Measurements from ENCODE around the gene VSTM2B.

Gene VSTM2B

DNA sequence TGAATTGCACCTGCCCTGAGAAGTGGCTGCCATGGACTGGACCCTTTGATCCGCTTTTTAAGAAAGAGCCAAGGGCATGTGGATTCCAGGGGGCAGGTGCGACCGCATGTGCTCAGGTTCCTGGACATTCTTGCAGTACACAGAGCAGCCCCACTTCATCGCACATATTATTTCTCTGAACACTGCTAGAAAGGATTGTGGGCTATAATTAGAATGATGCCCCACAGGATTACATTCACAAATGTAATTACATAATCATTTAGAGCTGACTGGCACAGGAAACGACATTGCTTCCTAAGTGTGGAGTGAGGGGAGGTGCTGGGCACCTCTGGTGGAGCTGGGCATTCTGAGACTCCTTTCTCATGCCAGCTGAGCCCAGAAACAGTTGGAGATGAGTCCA, 37.5 kb upstream of the VSTM2B start:
- DNase-seq (ENCODE audit: low read depth), result no peak
- TF ChIP-seq, protein P1, sequence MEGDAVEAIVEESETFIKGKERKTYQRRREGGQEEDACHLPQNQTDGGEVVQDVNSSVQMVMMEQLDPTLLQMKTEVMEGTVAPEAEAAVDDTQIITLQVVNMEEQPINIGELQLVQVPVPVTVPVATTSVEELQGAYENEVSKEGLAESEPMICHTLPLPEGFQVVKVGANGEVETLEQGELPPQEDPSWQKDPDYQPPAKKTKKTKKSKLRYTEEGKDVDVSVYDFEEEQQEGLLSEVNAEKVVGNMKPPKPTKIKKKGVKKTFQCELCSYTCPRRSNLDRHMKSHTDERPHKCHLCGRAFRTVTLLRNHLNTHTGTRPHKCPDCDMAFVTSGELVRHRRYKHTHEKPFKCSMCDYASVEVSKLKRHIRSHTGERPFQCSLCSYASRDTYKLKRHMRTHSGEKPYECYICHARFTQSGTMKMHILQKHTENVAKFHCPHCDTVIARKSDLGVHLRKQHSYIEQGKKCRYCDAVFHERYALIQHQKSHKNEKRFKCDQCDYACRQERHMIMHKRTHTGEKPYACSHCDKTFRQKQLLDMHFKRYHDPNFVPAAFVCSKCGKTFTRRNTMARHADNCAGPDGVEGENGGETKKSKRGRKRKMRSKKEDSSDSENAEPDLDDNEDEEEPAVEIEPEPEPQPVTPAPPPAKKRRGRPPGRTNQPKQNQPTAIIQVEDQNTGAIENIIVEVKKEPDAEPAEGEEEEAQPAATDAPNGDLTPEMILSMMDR (conservative IDR thresholded peaks at IDR 0.05; ENCODE audit: low read length), result no peak

DNA sequence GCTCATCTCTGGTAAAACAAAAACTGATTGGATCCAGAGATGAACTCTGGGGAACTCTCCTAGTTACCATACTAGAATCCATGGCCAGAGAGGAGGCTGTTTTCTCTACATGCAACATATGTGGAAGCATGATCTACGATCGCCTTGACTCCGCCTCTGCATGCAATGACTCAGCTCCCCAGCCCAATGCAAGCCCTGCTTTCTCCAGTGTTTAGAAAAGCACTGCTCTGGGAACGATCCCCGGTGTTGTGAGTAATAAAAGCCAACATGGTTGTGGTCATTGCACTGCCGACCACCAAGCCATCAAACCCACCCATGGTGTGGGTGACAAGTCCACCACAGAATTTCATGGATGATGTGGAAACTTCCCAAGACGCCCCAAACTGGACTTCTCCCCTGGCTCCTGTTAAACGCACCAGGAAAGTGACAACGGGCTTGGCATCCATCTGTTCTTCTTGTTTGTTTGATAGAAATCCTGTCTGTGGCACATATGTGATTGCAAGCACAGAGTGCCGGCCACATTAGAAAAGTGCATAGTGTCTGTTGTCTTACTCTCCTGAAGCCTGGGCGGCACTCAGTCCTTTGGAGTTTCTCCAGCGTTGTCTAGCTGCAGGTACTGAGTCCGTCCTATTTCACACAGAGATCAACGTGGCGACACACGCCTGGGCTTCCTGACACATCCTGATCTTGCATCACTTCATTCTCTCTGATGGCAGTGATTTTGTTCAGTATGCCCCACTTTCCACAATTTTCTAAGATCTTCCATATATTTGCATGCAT, 36.4 kb upstream of the VSTM2B start:
- TF ChIP-seq, protein P1 (conservative IDR thresholded peaks at IDR 0.05; ENCODE audit: low read length), result no peak
- H3K4me3 ChIP-seq (ENCODE audit: low read length), result no peak overlapping the region
- DNase-seq (ENCODE audit: low read depth), result no peak

More for the DNA sequence above, 37.5 kb upstream of the VSTM2B start:
- H3K4me3 ChIP-seq (ENCODE audit: low read length), result no peak overlapping the region

DNA sequence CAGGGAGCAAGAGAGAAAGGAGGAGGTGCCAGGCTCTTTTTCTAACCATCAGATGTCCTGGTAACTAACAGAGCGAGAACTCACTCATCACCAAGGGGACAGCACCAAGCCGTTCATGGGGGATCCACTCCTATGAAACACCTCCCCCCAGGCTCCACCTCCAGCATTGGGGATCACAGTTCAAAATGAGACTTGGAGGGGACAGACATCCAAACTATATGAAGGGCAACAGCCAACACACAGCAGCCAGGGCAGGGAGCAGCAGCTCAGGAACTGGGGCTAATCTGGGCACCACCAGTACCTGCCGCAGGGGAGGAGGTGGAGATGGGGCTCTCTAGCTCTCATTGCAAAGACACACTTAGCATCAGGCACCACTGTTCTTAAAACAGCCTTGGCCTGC, 34.3 kb upstream of the VSTM2B start:
- TF ChIP-seq, protein P1 (conservative IDR thresholded peaks at IDR 0.05; ENCODE audit: low read length), result no peak
- DNase-seq (ENCODE audit: low read depth), result no peak

DNA sequence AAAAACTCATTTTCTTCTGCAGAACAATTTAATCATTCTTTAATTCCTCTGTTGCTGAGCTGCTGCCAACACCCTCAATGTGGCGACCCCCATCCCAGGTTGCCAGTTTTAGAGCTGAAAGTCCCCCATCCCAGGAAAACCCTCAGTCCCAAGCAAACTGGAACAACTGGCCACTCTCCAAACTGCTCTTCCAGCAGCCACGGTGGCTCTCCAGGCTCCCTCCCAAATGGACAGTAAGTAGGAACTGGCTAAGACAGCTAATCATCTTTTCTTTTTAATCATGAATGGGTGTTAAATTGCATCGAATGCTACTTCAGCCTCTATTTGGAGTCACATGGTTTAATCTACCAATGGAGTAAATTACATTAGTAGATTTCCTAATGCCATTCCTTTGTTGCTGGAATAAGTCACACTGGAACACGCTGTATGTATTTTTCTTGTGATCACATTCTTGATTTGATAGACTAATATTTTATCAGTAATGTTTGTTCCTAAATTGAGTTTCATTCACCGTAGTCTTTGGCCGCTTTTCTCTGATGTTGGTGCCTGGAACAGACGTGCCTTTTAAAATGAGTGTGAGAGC, 33.7 kb upstream of the VSTM2B start:
- TF ChIP-seq, protein P1 (conservative IDR thresholded peaks at IDR 0.05; ENCODE audit: low read length), result no peak
- DNase-seq (ENCODE audit: low read depth), result no peak
- H3K4me3 ChIP-seq (ENCODE audit: low read length), result no peak overlapping the region

More for the DNA sequence above, 34.3 kb upstream of the VSTM2B start:
- H3K4me3 ChIP-seq (ENCODE audit: low read length), result no peak overlapping the region

DNA sequence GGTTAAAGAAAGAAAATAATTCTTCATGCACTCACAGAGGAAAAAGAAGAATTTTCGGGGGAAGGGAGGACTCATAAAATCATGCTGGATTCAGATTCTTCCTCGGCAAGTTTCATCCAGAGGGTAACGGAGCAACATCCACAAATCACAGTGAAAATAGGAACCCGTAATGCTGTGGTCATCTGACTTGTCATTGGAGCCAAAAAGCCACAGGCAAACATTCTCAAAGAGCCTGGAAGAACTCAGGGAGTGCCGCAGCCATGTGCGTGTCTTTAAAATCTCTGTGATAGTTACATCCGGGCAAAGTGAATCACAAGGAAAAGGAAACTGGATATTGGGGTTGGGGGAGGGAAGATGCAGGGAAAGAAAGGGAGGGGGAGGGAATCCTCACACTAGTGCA, 33.0 kb upstream of the VSTM2B start:
- H3K4me3 ChIP-seq (ENCODE audit: low read length), result no peak overlapping the region
- TF ChIP-seq, protein P1 (conservative IDR thresholded peaks at IDR 0.05; ENCODE audit: low read length), result no peak
- DNase-seq (ENCODE audit: low read depth), result peak; percentile 15

DNA sequence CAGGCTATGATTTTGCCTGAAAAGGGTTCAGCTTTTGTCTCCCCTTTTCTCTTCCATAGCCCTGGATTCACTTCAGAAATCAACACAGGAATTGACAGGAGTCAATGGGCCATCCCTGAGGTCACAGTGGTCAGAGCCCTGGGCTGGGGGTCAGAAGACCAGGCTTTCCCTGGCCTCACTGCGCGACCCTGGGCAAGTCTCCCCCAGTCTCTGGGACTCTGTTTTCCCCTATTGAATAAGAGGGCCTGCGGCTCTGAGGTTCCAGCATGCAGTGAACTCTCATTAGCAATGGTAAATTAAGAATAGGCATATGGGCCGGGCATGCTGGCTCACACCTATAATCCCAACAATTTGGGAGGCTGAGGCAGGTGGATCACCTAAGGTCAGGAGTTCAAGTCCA, 30.7 kb upstream of the VSTM2B start:
- no peak for DNase-seq (ENCODE audit: low read depth)
- TF ChIP-seq, protein P1 (conservative IDR thresholded peaks at IDR 0.05; ENCODE audit: low read length), result no peak
- no peak overlapping the region for H3K4me3 ChIP-seq (ENCODE audit: low read length)

DNA sequence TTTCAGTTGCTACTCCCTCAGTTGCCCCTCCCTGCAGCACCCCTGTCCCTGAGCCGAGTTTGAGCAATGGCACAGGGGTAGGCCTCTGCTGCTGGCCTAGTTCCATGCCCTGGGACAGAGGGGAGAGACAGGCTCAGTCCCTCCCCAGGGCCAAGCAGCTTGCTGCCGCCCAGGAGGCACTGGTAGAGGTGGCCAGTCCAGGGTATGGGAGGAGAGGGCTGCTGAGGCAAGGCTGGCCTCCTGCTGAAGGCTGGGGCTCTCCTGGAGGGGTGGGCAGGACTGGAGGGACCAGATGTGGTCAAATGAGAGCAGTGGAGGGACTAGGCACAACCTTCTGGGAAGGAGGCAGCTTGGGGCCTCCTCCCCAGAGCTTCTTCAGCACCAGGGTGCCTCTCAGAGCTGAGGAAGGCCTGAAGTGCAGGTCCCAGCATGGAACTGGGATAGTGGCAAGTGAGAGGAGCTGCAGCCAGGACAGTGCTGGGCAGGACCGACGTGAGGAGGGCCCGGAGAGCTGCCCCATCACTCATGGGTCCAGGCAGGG, 29.8 kb upstream of the VSTM2B start:
- no peak for DNase-seq (ENCODE audit: low read depth)
- no peak overlapping the region for H3K4me3 ChIP-seq (ENCODE audit: low read length)
- TF ChIP-seq, protein P1 (conservative IDR thresholded peaks at IDR 0.05; ENCODE audit: low read length), result no peak
